ENCODE data around the gene AMDHD1. TPM values are rescaled to one million over a fixed set of nuclear protein-coding genes. Genes with fewer than 3 reads are reported as not detected.

Gene AMDHD1
- total RNA-seq, 1 experiment from 2014 or later: 1.2 TPM

DNA sequence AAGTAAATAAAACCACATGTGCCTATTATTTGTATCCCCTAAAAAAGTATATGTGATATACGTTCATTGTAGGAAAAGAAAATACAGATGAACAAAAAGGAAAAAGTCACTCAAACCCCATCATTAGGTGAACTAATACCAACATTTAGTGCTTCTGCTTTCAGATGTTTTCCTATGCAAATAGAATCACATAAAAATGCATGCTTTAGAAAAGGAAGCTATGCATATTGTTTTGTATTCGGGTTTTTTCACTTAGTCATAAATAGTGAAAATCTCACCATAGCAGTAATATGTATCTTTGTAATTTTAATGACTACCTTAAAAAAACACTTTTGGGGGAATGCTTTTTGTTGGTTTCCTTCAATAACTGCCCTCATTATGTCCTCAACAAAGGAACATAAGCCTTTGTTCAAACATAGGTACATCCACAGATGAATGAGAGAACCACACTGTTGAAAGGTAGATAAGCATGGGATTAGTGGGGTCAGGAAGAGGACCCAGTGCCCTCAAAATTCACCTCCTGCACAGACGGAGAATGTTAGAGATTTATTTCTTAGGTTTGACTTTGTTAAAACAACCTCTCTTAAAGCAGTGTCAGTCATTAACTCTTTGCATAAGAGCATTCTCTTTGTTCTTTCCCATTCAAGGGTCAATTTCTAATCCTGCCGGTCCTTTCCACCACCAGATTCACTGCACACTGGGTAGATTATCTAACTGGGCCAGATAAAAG lies 6.5 kb downstream of the AMDHD1 start:
- no peak overlapping the region for H3K4me3 Mint-ChIP-seq (ENCODE audit: low read depth, unreplicated experiment)
- H3K36me3 Mint-ChIP-seq (ENCODE audit: insufficient read depth, unreplicated experiment): no peaks in the 10 kb centered on the region
- TF ChIP-seq, protein P1, sequence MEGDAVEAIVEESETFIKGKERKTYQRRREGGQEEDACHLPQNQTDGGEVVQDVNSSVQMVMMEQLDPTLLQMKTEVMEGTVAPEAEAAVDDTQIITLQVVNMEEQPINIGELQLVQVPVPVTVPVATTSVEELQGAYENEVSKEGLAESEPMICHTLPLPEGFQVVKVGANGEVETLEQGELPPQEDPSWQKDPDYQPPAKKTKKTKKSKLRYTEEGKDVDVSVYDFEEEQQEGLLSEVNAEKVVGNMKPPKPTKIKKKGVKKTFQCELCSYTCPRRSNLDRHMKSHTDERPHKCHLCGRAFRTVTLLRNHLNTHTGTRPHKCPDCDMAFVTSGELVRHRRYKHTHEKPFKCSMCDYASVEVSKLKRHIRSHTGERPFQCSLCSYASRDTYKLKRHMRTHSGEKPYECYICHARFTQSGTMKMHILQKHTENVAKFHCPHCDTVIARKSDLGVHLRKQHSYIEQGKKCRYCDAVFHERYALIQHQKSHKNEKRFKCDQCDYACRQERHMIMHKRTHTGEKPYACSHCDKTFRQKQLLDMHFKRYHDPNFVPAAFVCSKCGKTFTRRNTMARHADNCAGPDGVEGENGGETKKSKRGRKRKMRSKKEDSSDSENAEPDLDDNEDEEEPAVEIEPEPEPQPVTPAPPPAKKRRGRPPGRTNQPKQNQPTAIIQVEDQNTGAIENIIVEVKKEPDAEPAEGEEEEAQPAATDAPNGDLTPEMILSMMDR (IDR thresholded peaks at IDR 0.05; ENCODE audit: unreplicated experiment): no peak
- H3K27me3 Mint-ChIP-seq (ENCODE audit: unreplicated experiment): peaks cover 54% of the 10 kb centered on the region
- intact Hi-C loops (cut with micrococcal nuclease; ENCODE audit: unreplicated experiment): no loop called here
- H3K4me1 Mint-ChIP-seq (ENCODE audit: low read depth, unreplicated experiment): no peaks in the 10 kb centered on the region
- BruUV-seq (replicated peaks): no TSS peak
- no peak overlapping the region for H3K27ac Mint-ChIP-seq (ENCODE audit: unreplicated experiment)
- CTCF ChIA-PET: no interaction called here
- H3K9me3 Mint-ChIP-seq (ENCODE audit: low read depth, unreplicated experiment): peaks cover 2% of the 10 kb centered on the region
- DNase-seq: no peak

DNA sequence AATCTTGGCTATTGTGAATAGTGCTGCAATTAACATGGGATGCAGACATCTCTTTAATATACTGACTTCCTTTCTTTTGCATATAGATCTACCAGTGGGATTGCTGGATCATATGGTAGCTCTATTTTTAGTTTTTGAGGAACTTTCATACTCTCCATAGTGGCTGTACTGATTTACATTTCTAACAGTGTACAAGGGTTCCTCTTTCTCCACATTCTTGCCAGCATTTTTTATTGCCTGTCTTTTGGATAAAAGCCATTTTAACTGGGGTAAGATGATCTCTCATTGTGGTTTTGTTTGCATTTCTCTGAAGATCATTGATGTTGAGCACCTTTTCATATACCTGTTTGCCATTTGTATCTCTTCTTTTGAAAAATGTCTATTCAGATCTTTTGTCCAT lies 8.4 kb downstream of the AMDHD1 start:
- no TSS peak for BruUV-seq (replicated peaks)
- no peaks in the 10 kb centered on the region for H3K4me1 Mint-ChIP-seq (ENCODE audit: low read depth, unreplicated experiment)
- peaks cover 39% of the 10 kb centered on the region for H3K27me3 Mint-ChIP-seq (ENCODE audit: unreplicated experiment)
- H3K36me3 Mint-ChIP-seq (ENCODE audit: insufficient read depth, unreplicated experiment): no peaks in the 10 kb centered on the region
- TF ChIP-seq, protein P1 (IDR thresholded peaks at IDR 0.05; ENCODE audit: unreplicated experiment): no peak
- no peak overlapping the region for H3K4me3 Mint-ChIP-seq (ENCODE audit: low read depth, unreplicated experiment)
- intact Hi-C loops (cut with micrococcal nuclease; ENCODE audit: unreplicated experiment): no loop called here
- CTCF ChIA-PET: interaction anchor here (0.9 kb wide), 1 partner anchor 35 kb away, joined by 3 read pairs; no protein-coding TSS in a partner anchor
- no peak for DNase-seq
- H3K27ac Mint-ChIP-seq (ENCODE audit: unreplicated experiment): no peak overlapping the region
- peaks cover 2% of the 10 kb centered on the region for H3K9me3 Mint-ChIP-seq (ENCODE audit: low read depth, unreplicated experiment)

DNA sequence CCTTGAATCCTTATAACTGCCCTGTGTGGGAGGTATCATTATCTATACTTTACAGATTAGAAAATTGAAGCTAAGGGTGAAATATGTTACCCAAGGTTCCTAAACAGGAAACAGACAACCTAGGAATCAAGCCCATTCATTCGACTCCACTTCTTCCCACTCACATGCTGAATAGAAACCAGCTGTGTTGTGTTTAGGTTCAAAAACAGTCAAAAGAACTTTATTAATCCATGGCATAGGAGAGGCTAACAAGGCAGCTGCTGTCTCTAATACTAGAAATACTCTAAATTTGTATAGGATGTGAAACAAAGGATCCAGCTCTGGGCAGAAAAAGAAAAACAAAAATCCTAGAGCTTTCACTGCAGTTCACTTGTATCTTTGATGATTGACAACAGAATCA lies 9.9 kb downstream of the AMDHD1 start:
- no TSS peak for BruUV-seq (replicated peaks)
- no peak overlapping the region for H3K27ac Mint-ChIP-seq (ENCODE audit: unreplicated experiment)
- CTCF ChIA-PET: interaction anchor here (0.6 kb wide), 1 partner anchor 503 kb away, joined by 3 read pairs; no protein-coding TSS in a partner anchor
- no peaks in the 10 kb centered on the region for H3K36me3 Mint-ChIP-seq (ENCODE audit: insufficient read depth, unreplicated experiment)
- H3K4me1 Mint-ChIP-seq (ENCODE audit: low read depth, unreplicated experiment): no peaks in the 10 kb centered on the region
- TF ChIP-seq, protein P1 (IDR thresholded peaks at IDR 0.05; ENCODE audit: unreplicated experiment): no peak
- intact Hi-C loops (cut with micrococcal nuclease; ENCODE audit: unreplicated experiment): no loop called here
- DNase-seq: no peak
- no peak overlapping the region for H3K4me3 Mint-ChIP-seq (ENCODE audit: low read depth, unreplicated experiment)
- peaks cover 2% of the 10 kb centered on the region for H3K9me3 Mint-ChIP-seq (ENCODE audit: low read depth, unreplicated experiment)
- H3K27me3 Mint-ChIP-seq (ENCODE audit: unreplicated experiment): peaks cover 39% of the 10 kb centered on the region

DNA sequence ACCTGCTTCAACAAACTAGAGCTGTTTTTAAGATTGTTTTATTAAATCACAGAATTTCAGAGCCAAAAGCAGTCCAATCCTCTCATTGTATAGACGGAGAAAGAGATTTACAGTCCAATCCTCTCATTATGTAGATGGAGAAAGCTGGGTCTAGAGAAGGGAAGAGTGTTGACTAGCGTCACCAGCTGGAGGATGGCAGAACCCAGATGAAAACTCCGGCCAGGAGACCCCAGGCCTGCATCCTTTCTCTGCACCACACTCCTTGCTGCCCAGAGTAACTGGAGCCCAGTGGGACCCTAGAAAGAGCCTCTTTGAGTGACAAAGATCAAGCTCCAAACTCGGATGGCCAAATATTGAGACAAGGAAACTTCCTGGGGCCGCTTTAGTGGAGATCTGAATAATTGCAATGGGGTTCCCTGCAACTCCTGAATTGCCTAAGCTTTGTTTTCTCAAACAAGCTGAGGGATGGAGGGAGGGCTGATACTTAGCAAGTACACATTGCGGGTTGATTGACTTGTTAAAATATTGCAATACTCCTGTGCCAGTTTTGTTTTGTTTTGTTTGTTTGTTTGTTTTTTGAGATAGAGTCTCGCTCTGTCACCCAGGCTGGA lies 12.5 kb downstream of the AMDHD1 start:
- Mint-ChIP-seq H3K9me3 (ENCODE audit: low read depth, unreplicated experiment) (peaks cover 2% of the 10 kb centered on the region), H3K36me3 (ENCODE audit: insufficient read depth, unreplicated experiment) (no peaks in the 10 kb centered on the region), H3K27me3 (ENCODE audit: unreplicated experiment) (peaks cover 24% of the 10 kb centered on the region), H3K27ac (ENCODE audit: unreplicated experiment) (no peak overlapping the region), H3K4me3 (ENCODE audit: low read depth, unreplicated experiment) (no peak overlapping the region), H3K4me1 (ENCODE audit: low read depth, unreplicated experiment) (no peaks in the 10 kb centered on the region)
- intact Hi-C loops (cut with micrococcal nuclease; ENCODE audit: unreplicated experiment): no loop called here
- no TSS peak for BruUV-seq (replicated peaks)
- TF ChIP-seq, protein P1 (IDR thresholded peaks at IDR 0.05; ENCODE audit: unreplicated experiment): no peak
- CTCF ChIA-PET: interaction anchor here (0.6 to 1.5 kb wide), 2 partner anchors 11 to 376 kb away, joined by 3 to 4 read pairs; no protein-coding TSS in a partner anchor
- DNase-seq: no peak

All from Calu3 (cell line).